IMR-90 (cell line): ENCODE results near the gene CPA5. TPM values are rescaled to one million over a fixed set of nuclear protein-coding genes. Genes with fewer than 3 reads are reported as not detected.

ENCODE experiments used
- ATAC-seq: fragments of 200-7000 bp; cut with Tn5 transposase; 2 replicates; pipeline ENCODE4 v1.9.1; 2020; ENCODE audit warnings: low read depth, mild to moderate bottlenecking, moderate library complexity
- BruUV-seq: library from RNA; stranded (reverse); fragments of 400-500 nt; replicated peaks from 2 replicates; lab custom pipeline; 2021; lab: Mats Ljungman, UMichigan
- CTCF ChIA-PET: fragments of 300-600 bp; formaldehyde crosslinking; extraction: SDS; loops from one replicate; lab custom pipeline; 2021; ENCODE audit warnings: antibody characterized with exemption; lab: Yijun Ruan, JAX
- POLR2A ChIA-PET: fragments of 300-600 bp; sonication (Branson Sonifier 250); formaldehyde crosslinking; loops from one replicate; lab custom pipeline; 2022; ENCODE audit warnings: antibody characterized with exemption; ENCODE audit not compliant: unreplicated experiment; lab: Charles Lee
- DNase-seq: peaks from one replicate; pipeline ENCODE4 v3.0.0; 2013
- H2AFZ ChIP-seq: replicated peaks from 2 replicates; pipeline ENCODE3; 2013; ENCODE audit warnings: low read length, mild to moderate bottlenecking; ENCODE audit not compliant: poor library complexity
- H2AK5ac ChIP-seq: 2 replicates; pipeline ENCODE4 v1.6.1; 2013; ENCODE audit warnings: low read depth, low read length, inconsistent platforms
- H2AK9ac ChIP-seq: replicated peaks from 2 replicates; pipeline ENCODE3; 2013; ENCODE audit warnings: mild to moderate bottlenecking, low read depth, low read length, moderate library complexity; ENCODE audit not compliant: poor library complexity
- H2BK120ac ChIP-seq: 2 replicates; pipeline ENCODE4 v1.6.1; 2013; ENCODE audit warnings: low read depth, low read length, inconsistent platforms
- H2BK15ac ChIP-seq: 3 replicates; pipeline ENCODE4 v1.6.1; 2013; ENCODE audit warnings: low read depth, low read length, inconsistent platforms
- H2BK20ac ChIP-seq: 2 replicates; pipeline ENCODE4 v1.6.1; 2013; ENCODE audit warnings: low read depth, mild to moderate bottlenecking, inconsistent platforms, low read length, moderate library complexity
- H2BK5ac ChIP-seq: 2 replicates; pipeline ENCODE4 v1.6.1; 2013; ENCODE audit warnings: mild to moderate bottlenecking, low read depth, low read length, inconsistent platforms; ENCODE audit not compliant: poor library complexity, severe bottlenecking
- H3K14ac ChIP-seq: replicated peaks from 2 replicates; pipeline ENCODE4 v1.6.1; 2013; ENCODE audit warnings: low read depth, low read length, inconsistent platforms
- H3K18ac ChIP-seq: 2 replicates; pipeline ENCODE4 v1.6.1; 2013; ENCODE audit warnings: low read depth, low read length, control low read depth
- H3K23ac ChIP-seq: 2 replicates; pipeline ENCODE4 v1.6.1; 2013; ENCODE audit warnings: low read depth, low read length, inconsistent platforms
- H3K27ac ChIP-seq: 2 replicates; pipeline ENCODE4 v1.5.1; 2013; ENCODE audit warnings: mild to moderate bottlenecking, control low read depth, low read length; ENCODE audit not compliant: insufficient read depth
- H3K27me3 ChIP-seq: 2 replicates; pipeline ENCODE4 v1.6.1; 2013; ENCODE audit warnings: low read length; ENCODE audit not compliant: control insufficient read depth, insufficient read depth
- H3K36me3 ChIP-seq: 2 replicates; pipeline ENCODE4 v1.6.1; 2013; ENCODE audit warnings: low read length, mixed read lengths; ENCODE audit not compliant: control insufficient read depth, insufficient read depth
- H3K4ac ChIP-seq: 2 replicates; pipeline ENCODE4 v1.6.1; 2013; ENCODE audit warnings: low read depth, low read length, inconsistent platforms
- H3K4me1 ChIP-seq: 2 replicates; pipeline ENCODE4 v1.6.1; 2013; ENCODE audit warnings: low read length, mixed read lengths; ENCODE audit not compliant: control insufficient read depth, insufficient read depth
- H3K4me2 ChIP-seq: 2 replicates; pipeline ENCODE4 v1.6.1; 2013; ENCODE audit warnings: low read depth, mild to moderate bottlenecking, control low read depth, low read length, moderate library complexity
- H3K4me3 ChIP-seq: 2 replicates; pipeline ENCODE4 v1.5.1; 2013; ENCODE audit warnings: low read depth, mild to moderate bottlenecking, control low read depth, low read length, moderate library complexity; ENCODE audit not compliant: insufficient read depth
- H3K56ac ChIP-seq: 2 replicates; pipeline ENCODE4 v1.6.1; 2013; ENCODE audit warnings: low read length, inconsistent platforms; ENCODE audit not compliant: insufficient read depth; ENCODE audit errors: extremely low read depth
- H3K79me1 ChIP-seq, 2 experiments: 2 replicates each; pipeline ENCODE4 v1.6.1; 2013; ENCODE audit warnings: low read length in 2 of 2, inconsistent platforms in 1 of 2, low read depth in 1 of 2
- H3K9ac ChIP-seq: 2 replicates; pipeline ENCODE4 v1.6.1; 2013; ENCODE audit warnings: low read depth, low read length, control low read depth
- H3K9me1 ChIP-seq: 2 replicates; pipeline ENCODE4 v1.6.1; 2013; ENCODE audit warnings: low read length, inconsistent platforms; ENCODE audit not compliant: insufficient read depth
- H3K9me3 ChIP-seq: 2 replicates; pipeline ENCODE4 v1.6.1; 2013; ENCODE audit warnings: low read length; ENCODE audit not compliant: control insufficient read depth, insufficient read depth
- H4K20me1 ChIP-seq: 2 replicates; pipeline ENCODE4 v1.6.1; 2013; ENCODE audit warnings: low read length, inconsistent platforms; ENCODE audit not compliant: insufficient read depth
- H4K5ac ChIP-seq: 2 replicates; pipeline ENCODE4 v1.6.1; 2013; ENCODE audit warnings: mild to moderate bottlenecking, low read depth, low read length, control low read depth
- H4K8ac ChIP-seq, 2 experiments: 2 replicates each; pipeline ENCODE4 v1.6.1; 2013; ENCODE audit warnings: low read depth in 2 of 2, low read length in 2 of 2, control low read depth in 1 of 2, inconsistent platforms in 1 of 2
- H4K91ac ChIP-seq: 2 replicates; pipeline ENCODE4 v1.6.1; 2013; ENCODE audit warnings: low read depth, low read length, inconsistent platforms; ENCODE audit not compliant: insufficient read depth
- BHLHE40 ChIP-seq: fragments of 150-350 bp; IDR thresholded peaks from 2 replicates; pipeline ENCODE4 v1.6.1; 2016; ENCODE audit warnings: mild to moderate bottlenecking, low read depth, low read length
- CEBPB ChIP-seq: IDR thresholded peaks from 2 replicates; pipeline ENCODE4 v1.6.1; 2012; ENCODE audit warnings: low read depth, low read length, improper control_type of control experiment
- CTCF ChIP-seq: conservative IDR thresholded peaks from 2 replicates; pipeline ENCODE4 v1.5.1; 2012; ENCODE audit warnings: mild to moderate bottlenecking, low read depth, low read length, improper control_type of control experiment
- ELK1 ChIP-seq: fragments of 150-350 bp; IDR thresholded peaks from 2 replicates; pipeline ENCODE4 v1.6.1; 2016; ENCODE audit warnings: low read depth, mild to moderate bottlenecking, low read length, moderate library complexity, borderline replicate concordance
- FOS ChIP-seq: fragments of 150-350 bp; IDR thresholded peaks from 2 replicates; pipeline ENCODE4 v1.6.1; 2016; ENCODE audit warnings: low read depth, low read length
- MAFK ChIP-seq: IDR thresholded peaks from 2 replicates; pipeline ENCODE4 v1.6.1; 2012; ENCODE audit warnings: low read depth, low read length, improper control_type of control experiment
- MAZ ChIP-seq: IDR thresholded peaks from 2 replicates; pipeline ENCODE4 v1.6.1; 2012; ENCODE audit warnings: low read depth, mild to moderate bottlenecking, low read length, improper control_type of control experiment, moderate library complexity, borderline replicate concordance
- MXI1 ChIP-seq: IDR thresholded peaks from 2 replicates; pipeline ENCODE4 v1.6.1; 2012; ENCODE audit warnings: low read depth, mild to moderate bottlenecking, low read length, moderate library complexity, borderline replicate concordance
- NFE2L2 ChIP-seq: fragments of 150-350 bp; IDR thresholded peaks from 2 replicates; pipeline ENCODE4 v1.6.1; 2016; ENCODE audit warnings: low read depth, mild to moderate bottlenecking, low read length
- POLR2A ChIP-seq: IDR thresholded peaks from 2 replicates; pipeline ENCODE4 v1.6.1; 2012; ENCODE audit warnings: mild to moderate bottlenecking, low read depth, low read length
- RAD21 ChIP-seq: IDR thresholded peaks from 2 replicates; pipeline ENCODE4 v1.6.1; 2012; ENCODE audit warnings: low read length, improper control_type of control experiment
- RCOR1 ChIP-seq: IDR thresholded peaks from 2 replicates; pipeline ENCODE4 v1.6.1; 2012; ENCODE audit warnings: mild to moderate bottlenecking, low read length, improper control_type of control experiment; ENCODE audit not compliant: insufficient replicate concordance
- RFX5 ChIP-seq: IDR thresholded peaks from 2 replicates; pipeline ENCODE4 v1.8.0; 2012; ENCODE audit warnings: low read depth, mild to moderate bottlenecking, low read length, moderate library complexity
- SMC3 ChIP-seq: fragments of 150-350 bp; IDR thresholded peaks from 2 replicates; pipeline ENCODE4 v1.6.1; 2016; ENCODE audit warnings: low read depth, mild to moderate bottlenecking, antibody characterized with exemption, low read length, moderate library complexity
- USF2 ChIP-seq: fragments of 150-350 bp; IDR thresholded peaks from 2 replicates; pipeline ENCODE4 v1.6.1; 2017; ENCODE audit warnings: mild to moderate bottlenecking, antibody characterized with exemption, low read length, low read depth
- WGBS, 2 experiments: methylation state at CpG; one replicate each; pipeline versions ENCODE4 v1.1.5 to v1.1.7; 2013; ENCODE audit warnings: missing lambda C conversion rate in 2 of 2; ENCODE audit not compliant: insufficient read length in 1 of 2; ENCODE audit errors: extremely low coverage in 2 of 2; 5-methylcytosine and 5-hydroxymethylcytosine counted together
- dilution Hi-C: fragments of 300-500 bp; cut with HindIII; formaldehyde crosslinking; loops from one replicate; pipeline ENCODE4 v1.14.3; 2018; ENCODE audit warnings: low sequenced_read_pairs; ENCODE audit not compliant: unreplicated experiment
- in situ Hi-C: fragments of 300-500 bp; cut with MboI; formaldehyde crosslinking; loops from 3 replicates; pipeline ENCODE4 v1.14.3; 2019; ENCODE audit warnings: low sequenced_read_pairs, inconsistent platforms, mixed read lengths
- intact Hi-C: fragments of 100-400 bp; cut with micrococcal nuclease; formaldehyde crosslinking; loops from 2 replicates; pipeline ENCODE4 v1.10.0; 2022
- polyA plus RNA-seq, 3 experiments: library from polyadenylated mRNA; depleted of rRNA; stranded (reverse); fragments of >200 nt; gene quantifications; 2 replicates each; pipeline ENCODE4 v1.2.3, GENCODE V29; 2012; ENCODE audit warnings: low replicate concordance in 1 of 3
- total RNA-seq: library from RNA; depleted of rRNA; stranded (reverse); fragments of >200 nt; gene quantifications from 2 replicates; pipeline ENCODE4 v1.2.3, GENCODE V29; 2012

CPA5 gene
- total and polyA plus RNA-seq, 2 of the 4 experiments (the other 2 are of a cell fraction) = under 0.01 to 0.86 TPM

GRCh38 chr7:130369110-130369711 is 24.6 kb downstream of the CPA5 start:
- H4K8ac ChIP-seq = peak overlapping the region; percentile 28 to 96
- peak overlapping the region; percentile 40; the same call in 1 of the 2 replicates for H3K9ac ChIP-seq
- no peaks in the 10 kb centered on the region for H3K27me3 ChIP-seq
- H2AFZ ChIP-seq = peak overlapping the region; percentile 75
- H2BK20ac ChIP-seq = peak overlapping the region; percentile 96
- no peaks in the 10 kb centered on the region for H3K36me3 ChIP-seq
- H4K20me1 ChIP-seq = no peaks in the 10 kb centered on the region
- H2BK15ac ChIP-seq = peak overlapping the region; percentile 63
- no peak overlapping the region for H3K4me3 ChIP-seq
- DNase-seq = peak; percentile 75
- peak overlapping the region; percentile 22 for H4K5ac ChIP-seq
- peak overlapping the region; percentile 96 for H2BK5ac ChIP-seq
- no peaks in the 10 kb centered on the region for H3K9me3 ChIP-seq
- peaks cover 0 to 20% of the 10 kb centered on the region in 2 experiments; a peak in 1 of 4 replicates for H3K79me1 ChIP-seq
- H3K18ac ChIP-seq = peak overlapping the region; percentile 79
- dilution Hi-C loops = no loop called here
- no TSS peak for BruUV-seq
- H3K9me1 ChIP-seq = peaks cover 60% of the 10 kb centered on the region
- H3K4ac ChIP-seq = peak overlapping the region; percentile 99
- ATAC-seq = peak; percentile 6
- peak overlapping the region; percentile 97 for H3K14ac ChIP-seq
- peaks cover 60% of the 10 kb centered on the region for H3K4me1 ChIP-seq
- H2BK120ac ChIP-seq = peak overlapping the region; percentile 98
- H3K23ac ChIP-seq = peak overlapping the region; percentile 98
- H3K4me2 ChIP-seq = peak overlapping the region; percentile 42
- H3K27ac ChIP-seq = peak overlapping the region; percentile 76
- intact Hi-C loops = no loop called here
- in situ Hi-C loops = no loop called here
- peak overlapping the region; percentile 100 for H2AK5ac ChIP-seq
- WGBS, 2 experiments = 26% methylated on average over 4 of the region's 10 CpGs; no CpG with 5 or more reads in 1 of the 2 experiments
- H4K91ac ChIP-seq = peak overlapping the region; percentile 95
- CTCF ChIA-PET = no interaction called here
- no peak overlapping the region for H3K56ac ChIP-seq
- POLR2A ChIA-PET = no interaction called here
- H2AK9ac ChIP-seq = peak overlapping the region; percentile 80
- no peak for TF ChIP-seq RAD21
- TF ChIP-seq SMC3 = no peak
- no peak for TF ChIP-seq ELK1
- no peak for TF ChIP-seq POLR2A
- no peak for TF ChIP-seq USF2
- TF ChIP-seq MXI1 = no peak
- 0 out of 2 replicates have a peak, but pooled peaks have one; percentile 45 for TF ChIP-seq FOS
- TF ChIP-seq CTCF = no peak
- TF ChIP-seq MAZ = 0 out of 2 replicates have a peak, but pooled peaks have one; percentile 11
- no peak for TF ChIP-seq RCOR1
- TF ChIP-seq CEBPB = peak; percentile 74
- peak; percentile 55 for TF ChIP-seq BHLHE40
- TF ChIP-seq MAFK = no peak
- no peak for TF ChIP-seq NFE2L2
- no peak for TF ChIP-seq RFX5
